ENCODE measurements around the gene GPX1. TPM values are rescaled to one million over a fixed set of nuclear protein-coding genes. Genes with fewer than 3 reads are reported as not detected.

GPX1 gene
- total and polyA plus RNA-seq, 4 donors: 87.0 to 412 (median 219) TPM

GRCh38 chr3:49310677-49311076 is 47.5 kb downstream of the GPX1 start:
- WGBS: 98% methylated on average over 1 of the region's 1 CpG
- no peak for TF ChIP-seq NR2F2 (IDR thresholded peaks at IDR 0.05)
- no peak for TF ChIP-seq HNF4A (conservative IDR thresholded peaks at IDR 0.05)
- no peak for TF ChIP-seq ATF3 (IDR thresholded peaks at IDR 0.05)
- no peak for TF ChIP-seq FOXA1 (IDR thresholded peaks at IDR 0.05)
- TF ChIP-seq EGR1 (IDR thresholded peaks at IDR 0.05; ENCODE audit: low read depth in 2 of 2): no peak
- no peak for TF ChIP-seq SP1 (IDR thresholded peaks at IDR 0.05)
- TF ChIP-seq HNF4G (IDR thresholded peaks at IDR 0.05): no peak
- no peak for TF ChIP-seq RAD21 (IDR thresholded peaks at IDR 0.05)
- TF ChIP-seq, protein P1, sequence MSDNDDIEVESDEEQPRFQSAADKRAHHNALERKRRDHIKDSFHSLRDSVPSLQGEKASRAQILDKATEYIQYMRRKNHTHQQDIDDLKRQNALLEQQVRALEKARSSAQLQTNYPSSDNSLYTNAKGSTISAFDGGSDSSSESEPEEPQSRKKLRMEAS (IDR thresholded peaks at IDR 0.05): no peak
- no peak for TF ChIP-seq CTCF (IDR thresholded peaks at IDR 0.05; ENCODE audit: low read depth, low read length, missing input control)
- no peak for TF ChIP-seq GABPA (IDR thresholded peaks at IDR 0.05 in 1 of 2, conservative IDR thresholded peaks at IDR 0.05 in 1 of 2)
- no peak for TF ChIP-seq RXRA (IDR thresholded peaks at IDR 0.05)
- TF ChIP-seq JUND (IDR thresholded peaks at IDR 0.05): no peak
- TF ChIP-seq YY1 (IDR thresholded peaks at IDR 0.05): no peak
- TF ChIP-seq, protein P2, sequence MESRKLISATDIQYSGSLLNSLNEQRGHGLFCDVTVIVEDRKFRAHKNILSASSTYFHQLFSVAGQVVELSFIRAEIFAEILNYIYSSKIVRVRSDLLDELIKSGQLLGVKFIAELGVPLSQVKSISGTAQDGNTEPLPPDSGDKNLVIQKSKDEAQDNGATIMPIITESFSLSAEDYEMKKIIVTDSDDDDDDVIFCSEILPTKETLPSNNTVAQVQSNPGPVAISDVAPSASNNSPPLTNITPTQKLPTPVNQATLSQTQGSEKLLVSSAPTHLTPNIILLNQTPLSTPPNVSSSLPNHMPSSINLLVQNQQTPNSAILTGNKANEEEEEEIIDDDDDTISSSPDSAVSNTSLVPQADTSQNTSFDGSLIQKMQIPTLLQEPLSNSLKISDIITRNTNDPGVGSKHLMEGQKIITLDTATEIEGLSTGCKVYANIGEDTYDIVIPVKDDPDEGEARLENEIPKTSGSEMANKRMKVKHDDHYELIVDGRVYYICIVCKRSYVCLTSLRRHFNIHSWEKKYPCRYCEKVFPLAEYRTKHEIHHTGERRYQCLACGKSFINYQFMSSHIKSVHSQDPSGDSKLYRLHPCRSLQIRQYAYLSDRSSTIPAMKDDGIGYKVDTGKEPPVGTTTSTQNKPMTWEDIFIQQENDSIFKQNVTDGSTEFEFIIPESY (IDR thresholded peaks at IDR 0.05): no peak
- no peak for TF ChIP-seq REST (IDR thresholded peaks at IDR 0.05)
- TF ChIP-seq TAF1 (conservative IDR thresholded peaks at IDR 0.05): no peak
- no peak for TF ChIP-seq FOXA2 (IDR thresholded peaks at IDR 0.05)
- no peak for DNase-seq (ENCODE audit: low spot score)
- no peaks in the 10 kb centered on the region for H3K4me1 ChIP-seq (ENCODE audit: control insufficient read depth in 4 of 4, insufficient read depth in 4 of 4, low read length in 3 of 4)
- no peak overlapping the region for H3K27ac ChIP-seq (ENCODE audit: low read depth in 1 of 2, low read length in 2 of 2)
- peaks cover 18 to 38% (median 28%) of the 10 kb centered on the region in 4 donors for H3K36me3 ChIP-seq (ENCODE audit: control insufficient read depth in 4 of 4, insufficient read depth in 3 of 4, low read depth in 1 of 4, low read length in 3 of 4)
- no peaks in the 10 kb centered on the region for H3K27me3 ChIP-seq (ENCODE audit: control insufficient read depth in 4 of 4, insufficient read depth in 4 of 4, low read length in 3 of 4)
- no peaks in the 10 kb centered on the region for H3K9me3 ChIP-seq (ENCODE audit: control insufficient read depth in 4 of 4, low read length in 3 of 4)
- H3K9ac ChIP-seq (ENCODE audit: low read depth in 1 of 2, low read length in 2 of 2): no peak overlapping the region
- H3K4me3 ChIP-seq (ENCODE audit: low read depth in 1 of 3, low read length in 3 of 3): no peak overlapping the region

Other genes with a start within 250 kb of the GPX1 start
- 10 to 100 TPM; 36.4 to 39.6 TPM for gene USP19, start 237.5 kb downstream of the GPX1 start, total RNA-seq
- gene USP19, start 237.5 kb downstream of the GPX1 start, polyA plus RNA-seq: 10 to 100 TPM in 1 of 2 donors, 1 to 10 TPM in 1; 8.1 to 18.3 TPM
- gene LAMB2, start 225.3 kb downstream of the GPX1 start, total RNA-seq: 100 to 1,000 TPM; 134 TPM
- 100 to 1,000 TPM in 1 of 2 donors, 10 to 100 TPM in 1; 87.6 to 172 TPM for gene LAMB2, start 225.3 kb downstream of the GPX1 start, polyA plus RNA-seq
- 10 to 100 TPM in 1 of 2 donors, 1 to 10 TPM in 1; 6.1 to 10.4 TPM for gene CCDC71, start 192.0 kb downstream of the GPX1 start, total RNA-seq
- gene CCDC71, start 192.0 kb downstream of the GPX1 start, polyA plus RNA-seq: 10 to 100 TPM in 1 of 2 donors, 1 to 10 TPM in 1; 1.1 to 10.7 TPM
- 10 to 100 TPM in 1 of 2 donors, 1 to 10 TPM in 1; 9.2 to 17.1 TPM for gene KLHDC8B, start 186.8 kb downstream of the GPX1 start, total RNA-seq
- gene KLHDC8B, start 186.8 kb downstream of the GPX1 start, polyA plus RNA-seq: 1 to 10 TPM; 8.1 to 9.6 TPM
- gene C3orf62, start 81.1 kb downstream of the GPX1 start, total RNA-seq: 1 to 10 TPM; 1.9 to 3.1 TPM
- 1 to 10 TPM in 1 of 2 donors, under 1 TPM in 1; 0.96 to 1.3 TPM for gene C3orf62, start 81.1 kb downstream of the GPX1 start, polyA plus RNA-seq
- 10 to 100 TPM; 16.1 to 17.7 TPM for gene USP4, start 18.3 kb downstream of the GPX1 start, total RNA-seq
- gene USP4, start 18.3 kb downstream of the GPX1 start, polyA plus RNA-seq: 10 to 100 TPM; 12.5 to 13.7 TPM
- 100 to 1,000 TPM; 157 to 162 TPM for gene RHOA, start 53.6 kb upstream of the GPX1 start, total RNA-seq
- gene RHOA, start 53.6 kb upstream of the GPX1 start, polyA plus RNA-seq: 100 to 1,000 TPM; 144 to 169 TPM
- gene TCTA, start 54.1 kb upstream of the GPX1 start, total RNA-seq: 10 to 100 TPM; 13.6 to 24.9 TPM
- 10 to 100 TPM; 24.3 to 28.2 TPM for gene TCTA, start 54.1 kb upstream of the GPX1 start, polyA plus RNA-seq
- 10 to 100 TPM; 15.6 to 23.2 TPM for gene AMT, start 64.1 kb upstream of the GPX1 start, total RNA-seq
- gene AMT, start 64.1 kb upstream of the GPX1 start, polyA plus RNA-seq: 10 to 100 TPM; 27.9 to 28.7 TPM
- gene NICN1, start 71.0 kb upstream of the GPX1 start, total RNA-seq: 1 to 10 TPM; 3.7 to 3.9 TPM
- gene NICN1, start 71.0 kb upstream of the GPX1 start, polyA plus RNA-seq: 1 to 10 TPM; 4.9 to 6.0 TPM
- gene DAG1, start 111.9 kb upstream of the GPX1 start, total RNA-seq: 10 to 100 TPM; 16.1 to 40.8 TPM
- gene DAG1, start 111.9 kb upstream of the GPX1 start, polyA plus RNA-seq: 10 to 100 TPM; 12.1 to 54.4 TPM
- gene BSN, start 196.1 kb upstream of the GPX1 start, total RNA-seq: under 1 TPM; 0.42 to 0.67 TPM
- under 1 TPM; 0.32 to 0.38 TPM for gene BSN, start 196.1 kb upstream of the GPX1 start, polyA plus RNA-seq